Heart right ventricle (tissue), 16 donors: ENCODE measurements around the gene ATP5F1C. TPM values are rescaled to one million over a fixed set of nuclear protein-coding genes. Genes with fewer than 3 reads are reported as not detected.

Experiments used
- ATAC-seq, 8 donors: fragments of 200-7000 bp; cut with Tn5 transposase; one replicate each; pipeline ENCODE4 v1.9.1; 2020; ENCODE audit warnings: mild to moderate bottlenecking in 8 of 8, moderate library complexity in 8 of 8, moderate number of reproducible peaks in 1 of 8
- DNase-seq, 2 donors: peaks; one replicate each; pipeline ENCODE4 v3.0.0-alpha.2; 2020
- H3K27ac ChIP-seq, 10 donors: fragments of 200-600 bp; sonication (generic) in 2 of 10; one replicate each; pipeline versions ENCODE4 v1.5.0 to v1.8.0; 2020 to 2022; ENCODE audit warnings: mild to moderate bottlenecking in 3 of 10
- H3K27me3 ChIP-seq, 7 donors: fragments of 200-600 bp; one replicate each; pipeline ENCODE4 v1.8.0; 2021 to 2022; ENCODE audit warnings: mild to moderate bottlenecking in 2 of 7
- H3K36me3 ChIP-seq, 9 donors: fragments of 200-600 bp; sonication (generic) in 1 of 9; one replicate each; pipeline versions ENCODE4 v1.5.0 to v1.8.0; 2020 to 2022; ENCODE audit warnings: mild to moderate bottlenecking in 2 of 9
- H3K4me1 ChIP-seq, 9 donors: fragments of 200-600 bp; sonication (generic) in 1 of 9; one replicate each; pipeline versions ENCODE4 v1.5.0 to v1.8.0; 2020 to 2022; ENCODE audit warnings: mild to moderate bottlenecking in 4 of 9
- H3K4me3 ChIP-seq, 10 donors: fragments of 200-600 bp; sonication (generic) in 2 of 10; one replicate each; pipeline versions ENCODE4 v1.5.0 to v1.8.0; 2020 to 2022; ENCODE audit warnings: mild to moderate bottlenecking in 7 of 10, moderate library complexity in 2 of 10
- H3K9me3 ChIP-seq, 11 donors: fragments of 200-600 bp in 10 of 11; sonication (generic) in 2 of 11; one replicate each; pipeline versions ENCODE4 v1.5.0 to v1.8.0; 2013 to 2022; ENCODE audit warnings: mild to moderate bottlenecking in 2 of 11, control low read depth in 1 of 11, moderate library complexity in 1 of 11
- WGBS, 2 donors: extraction: QIAGEN DNeasy Blood & Tissue Kit; methylation state at CpG; one replicate each; pipeline ENCODE4 v1.1.7; 2013; ENCODE audit warnings: inconsistent platforms in 1 of 2; 5-methylcytosine and 5-hydroxymethylcytosine counted together
- intact Hi-C, 10 donors: fragments of 100-400 bp; cut with DNase I; formaldehyde crosslinking; loops; one replicate each; pipeline versions ENCODE4 v1.11.1 to v1.14.2; 2022
- polyA plus RNA-seq, 2 donors: library from polyadenylated mRNA; stranded (reverse); fragments of 200-250 nt; gene quantifications; one replicate each; pipeline ENCODE4 v1.2.3, GENCODE V29; 2013
- total RNA-seq, 10 donors: library from RNA; stranded (reverse); fragmentation: NEBNext Ultra II Directional in 3 of 10; extraction: Animal tissue kit (Norgen Biotek cat#: 25700) in 3 of 10; gene quantifications; one replicate each; pipeline versions ENCODE4 v1.2.1 to v1.2.4, GENCODE V29; 2021 to 2023
- TF ChIP-seq, protein P1 (sequence below), 9 donors: fragments of 200-600 bp; sonication (generic) in 2 of 9; IDR thresholded peaks; one replicate each; pipeline versions ENCODE4 v1.5.0 to v1.8.0; 2021 to 2022; ENCODE audit warnings: antibody characterized with exemption in 9 of 9, mild to moderate bottlenecking in 5 of 9, moderate library complexity in 1 of 9
- donor health status: Arrhythmogenic right ventricular cardiomyopathy.
- donor health status: ischemic (EF 13 %, LVEDD 7.1; RV severe dilation, severe dysfunction).
- donor health status: healthy with polysubstance abuse.
- donor health status: DM: no; HTN: yes; CAD: no.
- donor health status: DM: no; HTN: no; CAD: no.
- donor health status: ischemic (EF 25% LVEDD 6.9; RV normal size, moderate dysfunction).
- donor health status: ischemic (EF 25% LVEDD 5.7; RV mildly dilated, moderate dysfunction).
- donor health status: healthy.
- donor health status: DM: yes; HTN: yes; CAD: no.
- donor health status: Ischemic cardiomyopathy.
- donor health status: ischemic (EF 35%, LVEDD 5.7; RV mildly dilated, moderate dysfunction).
- donor health status: nonischemic (EF 11% LVEDD 7.7; RV severe dilation, severe dysfunction).
- donor health status: DM: yes; HTN: yes; CAD: no.
- donor health status: PGD.
- donor health status: ischemic (EF 29% LVEDD 5.4; RV normal size, mild dysfunction).
- donor health status: nonischemic (EF 23%, LVEDD 6.1; RV moderate dilation, normal function).

Gene ATP5F1C
- total and polyA plus RNA-seq, 12 donors = 561 to 1,131 (median 770) TPM

GRCh38 chr10:7836571-7836970, 48.6 kb downstream of the ATP5F1C start:
- ATAC-seq (no peak), DNase-seq (no peak)
- Histone ChIP-seq H3K27me3 (no peaks in the 10 kb centered on the region), H3K36me3 (peaks cover 0 to 16% (median 0%) of the 10 kb centered on the region in 9 donors), H3K4me3 (no peak overlapping the region), H3K9me3 (no peaks in the 10 kb centered on the region), H3K27ac (no peak overlapping the region), H3K4me1 (no peaks in the 10 kb centered on the region)
- intact Hi-C loops = no loop called here
- WGBS, 2 donors = 91% methylated on average over 2 of the region's 2 CpGs
- TF ChIP-seq, protein P1, sequence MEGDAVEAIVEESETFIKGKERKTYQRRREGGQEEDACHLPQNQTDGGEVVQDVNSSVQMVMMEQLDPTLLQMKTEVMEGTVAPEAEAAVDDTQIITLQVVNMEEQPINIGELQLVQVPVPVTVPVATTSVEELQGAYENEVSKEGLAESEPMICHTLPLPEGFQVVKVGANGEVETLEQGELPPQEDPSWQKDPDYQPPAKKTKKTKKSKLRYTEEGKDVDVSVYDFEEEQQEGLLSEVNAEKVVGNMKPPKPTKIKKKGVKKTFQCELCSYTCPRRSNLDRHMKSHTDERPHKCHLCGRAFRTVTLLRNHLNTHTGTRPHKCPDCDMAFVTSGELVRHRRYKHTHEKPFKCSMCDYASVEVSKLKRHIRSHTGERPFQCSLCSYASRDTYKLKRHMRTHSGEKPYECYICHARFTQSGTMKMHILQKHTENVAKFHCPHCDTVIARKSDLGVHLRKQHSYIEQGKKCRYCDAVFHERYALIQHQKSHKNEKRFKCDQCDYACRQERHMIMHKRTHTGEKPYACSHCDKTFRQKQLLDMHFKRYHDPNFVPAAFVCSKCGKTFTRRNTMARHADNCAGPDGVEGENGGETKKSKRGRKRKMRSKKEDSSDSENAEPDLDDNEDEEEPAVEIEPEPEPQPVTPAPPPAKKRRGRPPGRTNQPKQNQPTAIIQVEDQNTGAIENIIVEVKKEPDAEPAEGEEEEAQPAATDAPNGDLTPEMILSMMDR (IDR thresholded peaks at IDR 0.05) = no peak

- Histone ChIP-seq H3K36me3 (peaks cover 0 to 10% (median 0%) of the 10 kb centered on the region in 9 donors), H3K9me3 (no peaks in the 10 kb centered on the region), H3K4me3 (no peak overlapping the region), H3K27ac (no peak overlapping the region), H3K27me3 (no peaks in the 10 kb centered on the region), H3K4me1 (peaks cover 0 to 5% (median 0%) of the 10 kb centered on the region in 9 donors)
- WGBS, 2 donors = 67 to 74% methylated on average over 1 of the region's 1 CpG
- ATAC-seq = no peak
- intact Hi-C loops = no loop called here
- DNase-seq = no peak
- TF ChIP-seq, protein P1 (IDR thresholded peaks at IDR 0.05) = no peak
Measured at GRCh38 chr10:7846591-7846990, 58.6 kb downstream of the ATP5F1C start.

- intact Hi-C loops = no loop called here
- Histone ChIP-seq H3K4me1 (peaks cover 0 to 23% (median 14%) of the 10 kb centered on the region in 9 donors), H3K27ac (no peak overlapping the region), H3K4me3 (no peak overlapping the region), H3K36me3 (no peaks in the 10 kb centered on the region), H3K27me3 (no peaks in the 10 kb centered on the region), H3K9me3 (no peaks in the 10 kb centered on the region)
- ATAC-seq (no peak), DNase-seq (no peak)
- TF ChIP-seq, protein P1 (IDR thresholded peaks at IDR 0.05) = no peak
- WGBS, 2 donors = 90 to 96% methylated on average over 4 of the region's 4 CpGs
Measured at GRCh38 chr10:7853226-7853842, 65.4 kb downstream of the ATP5F1C start.

GRCh38 chr10:7853890-7854289, 65.9 kb downstream of the ATP5F1C start:
- intact Hi-C loops = no loop called here
- peaks cover 0 to 23% (median 10%) of the 10 kb centered on the region in 9 donors for H3K4me1 ChIP-seq
- no peaks in the 10 kb centered on the region for H3K9me3 ChIP-seq
- 97 to 98% methylated on average over 3 of the region's 3 CpGs for WGBS, 2 donors
- no peak overlapping the region for H3K4me3 ChIP-seq
- TF ChIP-seq, protein P1 (IDR thresholded peaks at IDR 0.05) = no peak
- no peaks in the 10 kb centered on the region for H3K27me3 ChIP-seq
- no peak for ATAC-seq
- H3K27ac ChIP-seq = no peak overlapping the region
- DNase-seq = no peak
- H3K36me3 ChIP-seq = no peaks in the 10 kb centered on the region
